ENCODE measurements around the gene PLEKHB1.

PLEKHB1 gene

GRCh38 chr11:73710964-73711363, 64.6 kb downstream of the PLEKHB1 start:
- Histone ChIP-seq H3K4me1 (ENCODE audit: insufficient read depth, low read length, severe bottlenecking) (peaks cover 2% of the 10 kb centered on the region), H4K20me1 (ENCODE audit: insufficient read depth, low read length) (no peaks in the 10 kb centered on the region), H3F3A (ENCODE audit: insufficient read depth, low read length) (no peaks in the 10 kb centered on the region), H3K27ac (ENCODE audit: low read depth, low read length, poor library complexity, severe bottlenecking) (no peak overlapping the region), H3K4me3 (ENCODE audit: low read depth, low read length, poor library complexity, severe bottlenecking) (no peak overlapping the region), H2AFZ (ENCODE audit: low read length) (no peak overlapping the region), H3K79me2 (ENCODE audit: insufficient read depth, low read length) (no peaks in the 10 kb centered on the region), H3K9ac (ENCODE audit: low read length) (no peak overlapping the region), H3K36me3 (ENCODE audit: insufficient read depth, low read length) (peaks cover 30% of the 10 kb centered on the region), H3K27me3 (ENCODE audit: insufficient read depth, low read length) (no peaks in the 10 kb centered on the region), H3K9me3 (ENCODE audit: low read length) (no peaks in the 10 kb centered on the region), H3K9me2 (ENCODE audit: low read depth, low read length) (no peaks in the 10 kb centered on the region), H3K4me2 (ENCODE audit: low read length) (no peak overlapping the region)
- TF ChIP-seq CTCF (IDR thresholded peaks at IDR 0.05; ENCODE audit: low read length), result no peak
- TF ChIP-seq EZH2 (IDR thresholded peaks at IDR 0.05; ENCODE audit: borderline replicate concordance, low read length), result no peak
